Heart left ventricle (tissue), 16 donors: ENCODE data around the gene SCAMP3. TPM values are rescaled to one million over a fixed set of nuclear protein-coding genes. Genes with fewer than 3 reads are reported as not detected.

ENCODE experiments used
- ATAC-seq, 4 donors: fragments of 200-7000 bp; cut with Tn5 transposase; one replicate each; pipeline ENCODE4 v1.9.1; 2020 to 2022; ENCODE audit warnings: moderate library complexity in 4 of 4, mild to moderate bottlenecking in 3 of 4, moderate number of reproducible peaks in 1 of 4
- DNase-seq, 5 donors: peaks; one replicate each; pipeline ENCODE4 v3.0.0-alpha.2; 2020
- H3K27ac ChIP-seq, 12 donors: fragments of 200-600 bp; sonication (generic) in 4 of 12; one replicate each; pipeline versions ENCODE4 v1.5.0 to v1.8.0; 2016 to 2022; ENCODE audit warnings: mild to moderate bottlenecking in 2 of 12
- H3K27me3 ChIP-seq, 9 donors: fragments of 200-600 bp; sonication (generic) in 2 of 9; one replicate each; pipeline versions ENCODE4 v1.5.1 to v1.8.0; 2016 to 2022; ENCODE audit warnings: mild to moderate bottlenecking in 3 of 9
- H3K36me3 ChIP-seq, 9 donors: fragments of 200-600 bp; sonication (generic) in 2 of 9; one replicate each; pipeline versions ENCODE4 v1.5.0 to v1.8.0; 2018 to 2022; ENCODE audit warnings: mild to moderate bottlenecking in 2 of 9
- H3K4me1 ChIP-seq, 12 donors: fragments of 200-600 bp; sonication (generic) in 4 of 12; one replicate each; pipeline versions ENCODE4 v1.5.0 to v1.8.0; 2016 to 2022; ENCODE audit warnings: mild to moderate bottlenecking in 3 of 12
- H3K4me3 ChIP-seq, 12 donors: fragments of 200-600 bp; sonication (generic) in 4 of 12; one replicate each; pipeline versions ENCODE4 v1.5.0 to v1.8.0; 2017 to 2022; ENCODE audit warnings: mild to moderate bottlenecking in 9 of 12, moderate library complexity in 4 of 12
- H3K9me3 ChIP-seq, 12 donors: fragments of 200-600 bp; sonication (generic) in 4 of 12; one replicate each; pipeline versions ENCODE4 v1.5.0 to v1.8.0; 2016 to 2022; ENCODE audit warnings: mild to moderate bottlenecking in 1 of 12
- POLR2A ChIP-seq, 2 donors: fragments of 450-650 bp; IDR thresholded peaks; one replicate each; pipeline ENCODE4 v1.6.1; 2017; ENCODE audit warnings: antibody characterized with exemption in 2 of 2, mild to moderate bottlenecking in 2 of 2, moderate library complexity in 2 of 2
- WGBS, 4 donors: extraction: QIAGEN DNeasy Blood & Tissue Kit in 2 of 4; methylation state at CpG; one replicate each; pipeline versions ENCODE4 v1.1.5 to v1.1.7; 2013 to 2018; 5-methylcytosine and 5-hydroxymethylcytosine counted together
- intact Hi-C, 10 donors: fragments of 100-400 bp; cut with DNase I; formaldehyde crosslinking; loops; one replicate each; pipeline versions ENCODE4 v1.11.1 to v1.14.2; 2022
- polyA plus RNA-seq, 2 donors: library from polyadenylated mRNA; stranded (reverse); fragments of 200-250 nt; gene quantifications; one replicate each; pipeline ENCODE4 v1.2.3, GENCODE V29; 2013
- total RNA-seq, 9 donors: library from RNA; depleted of rRNA in 2 of 9; stranded (reverse); fragments of >200 nt in 2 of 9; fragmentation: NEBNext Ultra II Directional in 3 of 9; extraction: Animal tissue kit (Norgen Biotek cat#: 25700) in 3 of 9; gene quantifications; one replicate each; pipeline versions ENCODE4 v1.1.0 to v1.2.4, GENCODE V29; 2016 to 2023
- TF ChIP-seq, protein P1 (sequence below), 12 donors: fragments of 200-600 bp; sonication (generic) in 4 of 12; IDR thresholded peaks; one replicate each; pipeline versions ENCODE4 v1.5.0 to v1.8.0; 2018 to 2022; ENCODE audit warnings: antibody characterized with exemption in 12 of 12, mild to moderate bottlenecking in 5 of 12
- donor health status: ischemic (EF 13 %, LVEDD 7.1; RV severe dilation, severe dysfunction).
- donor health status: healthy with polysubstance abuse.
- donor health status: DM: no; HTN: yes; CAD: no.
- donor health status: DM: no; HTN: no; CAD: no.
- donor health status: ischemic (EF 25% LVEDD 6.9; RV normal size, moderate dysfunction).
- donor health status: ischemic (EF 25% LVEDD 5.7; RV mildly dilated, moderate dysfunction).
- donor health status: healthy.
- donor health status: DM: yes; HTN: yes; CAD: no.
- donor health status: ischemic (EF 35%, LVEDD 5.7; RV mildly dilated, moderate dysfunction).
- donor health status: nonischemic (EF 11% LVEDD 7.7; RV severe dilation, severe dysfunction).
- donor health status: DM: yes; HTN: yes; CAD: no.
- donor health status: PGD.
- donor health status: ischemic (EF 29% LVEDD 5.4; RV normal size, mild dysfunction).
- donor health status: nonischemic (EF 23%, LVEDD 6.1; RV moderate dilation, normal function).

Gene SCAMP3
- total and polyA plus RNA-seq, 11 donors, result 51.2 to 123 (median 65.8) TPM

DNA sequence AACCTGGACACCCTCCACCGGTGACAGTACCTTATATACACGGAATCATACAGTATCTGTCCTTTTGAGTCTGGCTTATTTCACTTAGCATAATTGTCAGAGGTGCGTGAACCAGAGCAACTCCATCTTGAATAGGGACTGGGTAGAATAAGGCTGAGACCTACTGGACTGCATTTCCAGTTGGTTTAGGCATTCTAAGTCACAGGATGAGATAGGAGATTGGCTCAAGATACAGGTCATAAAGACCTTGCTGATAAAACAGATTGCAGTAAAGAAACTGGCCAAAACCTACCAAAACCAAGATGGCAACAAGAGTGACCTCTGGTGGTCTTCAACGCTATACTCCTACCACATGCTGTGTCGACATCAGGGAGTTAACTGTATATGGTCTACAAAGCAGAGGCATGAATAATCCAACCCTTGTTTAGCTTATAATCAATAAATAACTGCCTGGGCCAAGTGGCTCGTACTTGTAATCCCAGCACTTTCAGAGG lies 45.1 kb upstream of the SCAMP3 start:
- intact Hi-C loops, result loop anchor here in 2 of 10 donors (5.0 kb wide), 2 partner anchors 45 to 55 kb away; partner anchors contain the start of gene SCAMP3 (in 1 of the 2)
- H3K27ac ChIP-seq, result peak overlapping the region in 2 of 12 donors; percentile 80 to 90
- H3K9me3 ChIP-seq, result no peaks in the 10 kb centered on the region
- DNase-seq (no peak), ATAC-seq (no peak)
- H3K4me1 ChIP-seq, result peaks cover 4 to 34% (median 18%) of the 10 kb centered on the region in 12 donors
- H3K27me3 ChIP-seq, result no peaks in the 10 kb centered on the region
- 47 to 48% (median 47%) methylated on average over 6 of the region's 6 CpGs for WGBS, 4 donors
- TF ChIP-seq, protein P1, sequence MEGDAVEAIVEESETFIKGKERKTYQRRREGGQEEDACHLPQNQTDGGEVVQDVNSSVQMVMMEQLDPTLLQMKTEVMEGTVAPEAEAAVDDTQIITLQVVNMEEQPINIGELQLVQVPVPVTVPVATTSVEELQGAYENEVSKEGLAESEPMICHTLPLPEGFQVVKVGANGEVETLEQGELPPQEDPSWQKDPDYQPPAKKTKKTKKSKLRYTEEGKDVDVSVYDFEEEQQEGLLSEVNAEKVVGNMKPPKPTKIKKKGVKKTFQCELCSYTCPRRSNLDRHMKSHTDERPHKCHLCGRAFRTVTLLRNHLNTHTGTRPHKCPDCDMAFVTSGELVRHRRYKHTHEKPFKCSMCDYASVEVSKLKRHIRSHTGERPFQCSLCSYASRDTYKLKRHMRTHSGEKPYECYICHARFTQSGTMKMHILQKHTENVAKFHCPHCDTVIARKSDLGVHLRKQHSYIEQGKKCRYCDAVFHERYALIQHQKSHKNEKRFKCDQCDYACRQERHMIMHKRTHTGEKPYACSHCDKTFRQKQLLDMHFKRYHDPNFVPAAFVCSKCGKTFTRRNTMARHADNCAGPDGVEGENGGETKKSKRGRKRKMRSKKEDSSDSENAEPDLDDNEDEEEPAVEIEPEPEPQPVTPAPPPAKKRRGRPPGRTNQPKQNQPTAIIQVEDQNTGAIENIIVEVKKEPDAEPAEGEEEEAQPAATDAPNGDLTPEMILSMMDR (IDR thresholded peaks at IDR 0.05), result peak in 11 of 12 donors; percentile 13 to 57 (median 36)
- TF ChIP-seq POLR2A (IDR thresholded peaks at IDR 0.05), result no peak
- H3K36me3 ChIP-seq, result peaks cover 0 to 17% (median 11%) of the 10 kb centered on the region in 9 donors
- H3K4me3 ChIP-seq, result no peak overlapping the region

DNA sequence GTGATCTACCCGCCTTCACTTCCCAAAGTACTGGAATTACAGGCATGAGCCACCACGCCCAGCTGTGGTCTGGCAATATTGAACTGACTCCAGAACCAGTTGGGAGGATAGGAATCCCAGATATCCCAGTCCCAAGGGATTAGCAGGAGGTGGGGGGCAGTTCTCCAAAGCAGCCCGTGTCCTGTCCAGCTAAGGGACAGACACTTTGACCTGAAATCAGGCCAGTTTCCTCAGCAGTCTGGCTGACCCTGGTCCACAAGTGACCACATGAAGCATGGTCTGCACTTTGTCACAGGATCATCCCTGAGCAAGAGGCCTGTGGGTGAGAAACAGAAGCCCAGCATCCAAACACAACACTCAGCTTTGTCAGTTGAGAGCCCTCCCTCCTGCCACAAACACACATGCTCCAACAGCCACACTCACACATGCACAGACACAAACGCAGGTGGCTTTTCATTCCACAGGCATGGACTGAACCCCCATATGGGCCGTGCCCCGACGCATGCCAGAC lies 43.8 kb upstream of the SCAMP3 start:
- TF ChIP-seq, protein P1 (IDR thresholded peaks at IDR 0.05), result no peak
- TF ChIP-seq POLR2A (IDR thresholded peaks at IDR 0.05), result no peak
- Histone ChIP-seq H3K9me3 (no peaks in the 10 kb centered on the region), H3K27ac (peak overlapping the region in 1 of 12 donors; percentile 19), H3K27me3 (no peaks in the 10 kb centered on the region), H3K36me3 (peaks cover 0 to 8% (median 3%) of the 10 kb centered on the region in 9 donors), H3K4me3 (no peak overlapping the region), H3K4me1 (peaks cover 4 to 28% (median 16%) of the 10 kb centered on the region in 12 donors)
- intact Hi-C loops, result loop anchor here in 2 of 10 donors (2.0 to 5.0 kb wide), 3 partner anchors 27 to 54 kb away; partner anchors contain the start of gene SCAMP3 (in 1 of the 2)
- ATAC-seq (no peak), DNase-seq (no peak)
- WGBS, 4 donors, result 52 to 76% (median 68%) methylated on average over 3 to 7 of the region's 7 CpGs

DNA sequence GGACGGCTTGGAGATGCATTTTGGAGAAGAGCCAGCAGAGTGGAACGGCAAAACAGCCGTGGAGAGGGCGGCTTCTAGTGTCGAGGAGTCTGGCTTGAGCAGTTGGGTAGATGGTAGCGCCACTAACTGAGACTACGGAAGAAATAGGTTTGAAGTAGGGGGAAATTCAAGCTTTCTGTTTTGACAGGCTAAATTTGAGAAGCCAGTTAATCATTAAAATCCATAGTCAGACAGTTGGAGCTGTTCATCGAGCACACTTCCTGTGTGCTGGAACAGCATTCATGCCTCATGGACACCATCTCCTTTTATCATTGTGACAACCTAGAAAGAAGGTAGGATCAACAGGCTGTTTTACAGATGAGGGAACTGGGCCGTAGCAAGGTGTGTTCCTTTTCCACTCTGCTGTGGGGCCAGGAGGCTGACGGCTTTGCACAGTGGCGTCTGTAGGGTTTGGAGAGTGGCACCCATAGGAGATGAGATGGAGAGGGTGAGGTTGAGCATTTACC lies 42.5 kb upstream of the SCAMP3 start:
- no peak overlapping the region for H3K4me3 ChIP-seq

DNA sequence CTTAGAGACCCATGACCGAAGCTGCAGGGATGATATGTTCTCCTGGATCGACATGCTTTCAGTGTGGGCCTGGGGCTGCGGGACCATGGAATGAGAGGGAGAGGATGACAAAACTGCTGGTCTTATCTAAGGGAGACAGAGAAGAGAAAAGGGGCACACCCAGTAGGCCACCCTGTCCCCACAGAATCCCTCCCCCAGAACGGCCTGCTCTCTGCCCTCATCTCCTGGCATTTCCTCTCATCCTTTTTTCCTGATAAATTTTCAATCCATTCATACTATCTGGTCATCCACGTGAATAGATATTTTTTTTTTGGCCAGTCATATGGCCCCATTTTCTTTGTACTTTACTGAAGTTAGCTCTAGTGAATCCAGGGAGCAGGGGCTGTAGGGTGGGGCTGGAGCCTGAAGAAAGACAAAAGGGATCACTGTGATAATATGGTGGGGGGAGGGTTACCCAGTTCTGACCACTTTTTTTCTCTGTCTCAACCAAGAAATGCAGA lies 39.2 kb upstream of the SCAMP3 start, which contains the start of gene PKLR:
PKLR (minus strand) TSS at position 97 of the 500 bp plus-strand sequence; CDS start at position 54, 43 bp downstream.
- H3K36me3 ChIP-seq, result no peaks in the 10 kb centered on the region
- no peaks in the 10 kb centered on the region for H3K4me1 ChIP-seq
- no peak for TF ChIP-seq POLR2A (IDR thresholded peaks at IDR 0.05)
- TF ChIP-seq, protein P1 (IDR thresholded peaks at IDR 0.05), result no peak
- no peak within 1 kb of the TSS for H3K4me3 ChIP-seq
- H3K27me3 ChIP-seq, result peaks cover 0 to 11% (median 4%) of the 10 kb centered on the region in 9 donors
- ATAC-seq (no peak), DNase-seq (no peak)
- intact Hi-C loops, result no loop called here
- H3K9me3 ChIP-seq, result no peaks in the 10 kb centered on the region
- WGBS, 4 donors, result 80 to 85% (median 83%) methylated on average over 5 of the region's 5 CpGs
- no peak within 1 kb of the TSS for H3K27ac ChIP-seq

More for the DNA sequence above, 42.5 kb upstream of the SCAMP3 start:
- Histone ChIP-seq H3K27me3 (no peaks in the 10 kb centered on the region), H3K27ac (no peak overlapping the region), H3K4me1 (peaks cover 1 to 16% (median 6%) of the 10 kb centered on the region in 12 donors), H3K36me3 (no peaks in the 10 kb centered on the region), H3K9me3 (no peaks in the 10 kb centered on the region)
- no peak for TF ChIP-seq POLR2A (IDR thresholded peaks at IDR 0.05)
- intact Hi-C loops, result loop anchor here in 2 of 10 donors (2.0 to 5.0 kb wide), 3 partner anchors 26 to 52 kb away; partner anchors contain the start of gene SCAMP3 (in 1 of the 2)
- 82 to 84% (median 83%) methylated on average over 11 of the region's 11 CpGs for WGBS, 4 donors
- ATAC-seq (no peak), DNase-seq (no peak)
